Measurements from ENCODE around the gene BCL2A1.
A peak's percentile ranks its signal among the peaks of the same experiment; 100 is the strongest.
"Not testable (repeated sequence)": the region's sequence is repeated elsewhere in the genome, so short reads cannot be mapped to it uniquely, and the experiment has no call there.

The BCL2A1 gene

DNA sequence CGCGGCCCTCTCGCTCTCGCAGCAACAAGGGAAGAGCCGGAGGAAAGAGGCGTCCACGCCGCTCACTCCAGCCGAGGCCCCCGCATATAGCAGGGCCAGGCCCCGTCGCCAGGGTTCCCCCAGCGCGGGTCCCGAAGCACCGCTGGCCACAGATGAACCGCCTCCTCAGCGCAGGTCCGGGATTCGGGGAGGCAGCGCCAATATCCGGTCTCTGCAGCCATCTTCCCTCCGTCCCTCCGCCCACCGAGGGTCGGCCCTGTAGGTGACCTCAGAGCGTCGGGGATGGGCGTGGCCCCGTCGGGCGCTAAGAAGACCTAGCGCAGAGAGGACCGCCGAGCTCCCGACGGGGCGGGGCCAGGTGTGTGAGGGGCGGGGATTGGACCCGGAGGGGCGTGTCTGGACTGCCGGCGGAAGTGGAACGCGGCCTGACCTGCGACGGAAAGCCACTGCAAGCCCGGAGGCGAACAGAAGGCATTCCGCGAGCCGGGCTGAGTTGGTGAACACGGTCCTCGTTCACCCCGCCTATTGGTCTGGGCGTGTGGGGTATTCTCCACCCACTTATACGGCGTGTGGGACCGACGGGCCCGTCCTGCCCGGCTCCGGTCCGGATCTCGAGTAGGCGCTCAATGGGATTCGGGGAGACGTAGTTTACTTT, 47.4 kb downstream of the BCL2A1 start:
- DNase-seq (ENCODE audit: low spot score), result peak; percentile 98

DNA sequence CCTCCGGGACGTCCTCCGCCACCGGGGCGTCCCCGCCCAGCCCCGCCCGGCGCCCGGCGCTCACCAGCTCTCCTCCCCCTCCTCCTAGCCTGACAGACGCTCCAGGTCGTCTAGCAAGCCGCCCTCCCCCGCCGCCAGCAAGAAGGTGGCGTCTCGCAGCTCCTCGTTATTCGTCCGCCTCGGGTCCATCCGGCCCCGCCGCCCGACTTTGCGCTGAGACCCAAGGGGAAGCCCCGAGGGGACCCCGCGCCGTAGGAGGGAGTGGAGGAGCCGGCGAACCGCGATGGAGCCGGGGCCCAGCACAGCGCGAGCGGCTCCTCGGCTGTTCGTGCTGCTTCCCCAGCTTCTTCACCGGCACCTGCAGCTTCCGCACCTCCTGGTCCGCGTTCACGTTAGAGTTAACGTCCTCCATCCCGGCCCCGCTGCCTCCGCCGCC, 47.9 kb downstream of the BCL2A1 start:
- DNase-seq (ENCODE audit: low spot score), result peak; percentile 53

DNA sequence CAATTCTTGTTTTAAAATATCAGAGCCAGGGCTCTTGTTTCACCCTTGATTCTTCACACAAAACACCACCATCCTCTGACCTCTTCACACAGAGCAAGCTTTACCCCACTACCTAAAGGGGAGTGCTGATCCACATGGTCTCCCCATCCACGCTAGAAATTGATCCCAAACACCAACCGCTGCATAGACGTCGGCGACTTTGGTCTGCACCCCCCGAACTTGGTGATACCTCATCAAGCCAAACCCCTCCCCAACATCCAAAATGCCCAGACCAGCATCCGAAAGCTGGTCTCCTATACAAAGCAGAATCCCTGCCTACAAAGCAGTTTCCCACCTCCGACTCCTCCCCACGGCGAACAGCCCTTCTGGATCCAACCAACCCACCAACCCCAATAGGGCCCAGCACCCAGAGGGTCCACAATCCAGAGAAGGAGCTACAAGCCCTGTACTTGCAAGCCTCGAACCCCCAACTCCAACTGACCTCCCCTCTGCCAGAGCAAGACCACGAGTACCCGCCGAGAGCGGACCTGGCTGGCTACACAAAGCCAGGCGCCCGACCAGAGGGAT, 48.4 kb downstream of the BCL2A1 start:
- no peak for DNase-seq (ENCODE audit: low spot score)

DNA sequence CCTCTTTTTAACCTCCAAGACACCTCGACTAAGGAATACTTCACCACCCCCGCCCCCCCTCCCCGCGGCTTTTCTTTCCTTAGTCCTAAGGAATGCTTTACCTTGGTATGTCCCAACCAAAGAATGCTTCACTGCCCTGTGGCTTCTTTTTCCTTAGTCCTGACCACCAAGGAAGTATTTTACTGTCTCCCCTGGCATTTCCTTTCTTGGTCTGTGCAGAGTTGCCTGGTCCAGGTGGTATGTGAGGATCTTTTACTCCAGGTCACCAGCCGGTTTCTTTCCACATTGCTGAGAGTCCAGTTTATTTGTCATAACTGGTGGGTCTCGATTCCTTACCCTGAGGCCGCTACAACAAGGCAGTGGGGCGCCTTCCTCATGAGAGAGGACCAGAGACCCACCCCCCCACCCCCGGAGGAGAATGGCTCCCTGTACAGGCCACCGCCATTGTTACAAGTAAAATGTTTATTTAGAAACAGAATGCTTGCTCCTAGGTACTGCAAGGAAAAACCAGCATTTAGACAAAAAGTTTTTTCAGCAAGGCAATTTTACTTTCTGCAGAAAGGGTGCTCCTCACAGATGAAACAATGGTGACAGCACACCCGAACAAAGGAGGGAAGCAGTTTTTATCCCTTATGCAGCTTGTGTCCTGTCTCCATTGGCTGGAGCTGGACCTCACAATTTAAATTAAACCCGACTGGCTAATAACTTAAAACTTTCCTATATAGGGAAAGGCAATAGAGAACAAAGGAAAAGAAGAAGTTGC, 51.1 kb downstream of the BCL2A1 start:
- no peak for DNase-seq (ENCODE audit: low spot score)

DNA sequence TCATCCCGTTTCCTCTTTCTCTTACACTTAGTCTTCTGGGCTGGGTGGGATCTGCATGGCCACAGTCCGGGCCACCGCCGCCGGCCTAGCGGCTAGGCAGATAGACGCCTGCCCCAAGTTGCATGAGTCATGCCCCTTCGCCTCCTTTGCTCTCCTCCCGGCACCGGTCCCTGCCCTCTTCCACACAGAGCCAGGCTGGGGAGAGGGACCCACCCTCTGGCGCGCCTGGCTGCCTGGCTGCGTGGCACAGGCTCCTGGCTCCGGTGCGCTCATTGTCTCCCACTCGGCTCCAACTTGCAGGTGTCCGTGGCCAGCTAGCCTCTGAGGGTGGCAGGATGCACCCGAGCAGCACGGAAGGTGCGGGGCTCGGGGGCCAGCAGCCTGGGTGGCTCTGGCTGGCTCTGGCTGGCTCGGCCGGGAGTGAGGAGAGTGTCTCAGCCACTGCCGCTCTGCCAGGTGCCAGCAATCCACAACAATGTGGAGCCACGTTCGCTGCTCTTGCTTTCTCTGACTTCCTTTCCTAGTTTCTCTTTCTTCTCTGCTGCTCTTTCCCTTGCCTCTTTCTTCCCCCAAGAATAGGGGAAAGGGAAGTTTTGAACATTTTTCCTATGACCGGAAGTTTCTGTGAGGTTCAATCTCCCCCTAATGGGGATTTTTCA, 51.8 kb downstream of the BCL2A1 start:
- no peak for DNase-seq (ENCODE audit: low spot score)

DNA sequence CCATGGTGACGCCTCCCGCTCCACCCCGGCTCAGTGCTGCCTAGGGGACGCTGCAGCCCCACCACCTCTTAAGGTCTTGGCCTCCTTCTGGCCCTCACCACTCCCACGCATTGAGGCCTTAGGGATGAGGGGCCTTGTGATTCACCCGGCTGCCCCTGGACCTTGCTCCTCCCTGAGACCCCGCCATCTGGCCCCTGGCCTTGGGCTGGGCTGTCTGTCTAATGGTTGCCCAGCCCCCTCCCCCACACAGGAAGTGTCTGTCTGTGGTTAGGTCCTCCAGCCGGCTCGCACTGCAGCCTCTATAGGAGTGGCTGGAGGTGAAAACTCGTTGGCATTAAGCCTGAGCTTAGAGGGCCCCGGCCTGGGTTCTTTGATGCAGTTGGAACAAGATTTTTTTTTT, 52.7 kb downstream of the BCL2A1 start:
- DNase-seq (ENCODE audit: low spot score), result no peak

DNA sequence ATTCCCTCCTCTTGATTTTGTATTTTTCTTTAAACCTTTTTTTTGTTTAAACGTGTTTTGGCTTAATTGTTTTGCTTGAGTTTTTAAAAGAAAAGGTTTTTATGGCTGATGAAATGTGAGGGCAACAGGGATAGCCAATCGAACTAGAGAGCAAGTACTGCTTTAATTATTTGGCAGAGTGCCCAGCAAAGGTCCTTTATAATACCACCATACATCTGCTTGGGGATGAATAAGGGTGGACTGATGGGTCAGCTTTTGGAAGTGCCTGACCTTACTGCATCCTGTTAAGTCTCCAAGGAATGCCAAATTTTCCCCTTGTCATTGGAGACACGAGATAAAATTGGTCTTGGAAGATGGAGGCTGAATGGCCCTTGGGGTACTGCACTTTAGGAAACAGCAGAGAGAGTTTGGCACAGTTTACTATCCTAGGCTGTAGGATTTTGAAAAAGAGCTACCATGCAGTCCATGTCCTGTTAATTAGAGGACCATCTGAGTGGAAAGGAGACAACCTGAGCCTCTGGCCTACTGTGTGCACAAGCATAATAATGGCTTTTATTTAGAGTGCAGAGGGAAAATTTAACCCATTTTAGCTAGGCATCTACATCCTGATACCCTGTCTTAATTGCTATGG, 54.4 kb downstream of the BCL2A1 start:
- no peak for DNase-seq (ENCODE audit: low spot score)

DNA sequence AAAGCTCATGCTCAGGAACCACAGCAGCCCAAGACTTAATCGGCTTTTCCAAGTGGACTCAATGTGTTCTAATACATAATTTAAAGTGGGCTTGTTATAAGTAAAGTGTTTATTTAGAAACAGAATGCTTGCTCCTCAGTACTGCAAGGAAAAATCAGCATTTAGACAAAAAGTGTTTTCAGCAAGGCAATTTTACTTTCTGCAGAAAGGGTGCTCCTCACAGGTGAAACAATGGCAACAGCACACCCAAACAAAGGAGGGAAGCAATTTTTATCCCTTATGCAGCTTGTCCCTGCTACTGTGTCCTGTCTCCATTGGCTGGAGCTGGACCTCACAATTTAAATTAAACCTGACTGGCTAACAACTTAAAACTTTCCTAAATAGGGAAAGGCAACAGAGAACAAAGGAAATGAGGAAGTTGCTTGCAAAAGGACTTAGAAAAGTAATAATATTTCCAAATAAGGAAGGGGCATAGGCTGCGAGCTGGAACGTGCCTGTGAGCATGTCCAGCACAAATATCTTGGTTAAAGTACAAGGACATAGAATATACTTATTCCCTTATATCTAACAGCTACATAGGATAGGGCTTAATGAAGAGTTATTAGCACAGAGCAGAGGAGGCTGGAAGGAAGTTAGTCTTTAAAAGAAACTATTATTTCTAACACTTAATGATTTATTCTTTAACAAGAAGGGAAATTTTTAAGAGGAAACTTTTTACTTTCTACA, 55.1 kb downstream of the BCL2A1 start:
- not testable (repeated sequence) for DNase-seq (ENCODE audit: low spot score)

DNA sequence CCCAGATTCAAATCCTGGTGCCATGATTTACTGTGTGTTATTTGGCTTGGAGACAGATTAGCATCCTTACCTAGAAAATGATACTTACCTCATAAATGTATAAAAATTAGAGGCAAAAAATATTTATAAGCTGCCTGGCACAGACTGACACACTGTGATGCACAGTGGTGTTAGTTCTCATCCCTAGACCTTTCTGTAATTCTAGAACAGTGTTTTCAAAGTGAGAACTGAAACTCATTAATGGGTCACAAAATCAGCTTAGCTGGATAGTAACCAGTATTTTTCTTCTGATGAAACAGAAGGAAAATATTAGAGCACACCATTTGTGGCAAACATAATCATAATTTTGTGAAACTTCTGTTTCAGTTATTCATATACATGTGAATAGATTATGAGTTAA, 56.3 kb downstream of the BCL2A1 start:
- DNase-seq (ENCODE audit: low spot score), result no peak

Data from CD4-positive, alpha-beta T cell treated with Interleukin-6 at 100 ng/mL for 8 hours (primary cell).